HS-27A (cell line): ENCODE measurements around the gene GOSR1.
"Not testable (repeated sequence)": the region's sequence is repeated elsewhere in the genome, so short reads cannot be mapped to it uniquely, and the experiment has no call there.

Experiments
- DNase-seq: peaks from one replicate; pipeline ENCODE4 v3.0.0-alpha.2; 2012; ENCODE audit warnings: low read depth, missing footprints

Gene GOSR1

DNA sequence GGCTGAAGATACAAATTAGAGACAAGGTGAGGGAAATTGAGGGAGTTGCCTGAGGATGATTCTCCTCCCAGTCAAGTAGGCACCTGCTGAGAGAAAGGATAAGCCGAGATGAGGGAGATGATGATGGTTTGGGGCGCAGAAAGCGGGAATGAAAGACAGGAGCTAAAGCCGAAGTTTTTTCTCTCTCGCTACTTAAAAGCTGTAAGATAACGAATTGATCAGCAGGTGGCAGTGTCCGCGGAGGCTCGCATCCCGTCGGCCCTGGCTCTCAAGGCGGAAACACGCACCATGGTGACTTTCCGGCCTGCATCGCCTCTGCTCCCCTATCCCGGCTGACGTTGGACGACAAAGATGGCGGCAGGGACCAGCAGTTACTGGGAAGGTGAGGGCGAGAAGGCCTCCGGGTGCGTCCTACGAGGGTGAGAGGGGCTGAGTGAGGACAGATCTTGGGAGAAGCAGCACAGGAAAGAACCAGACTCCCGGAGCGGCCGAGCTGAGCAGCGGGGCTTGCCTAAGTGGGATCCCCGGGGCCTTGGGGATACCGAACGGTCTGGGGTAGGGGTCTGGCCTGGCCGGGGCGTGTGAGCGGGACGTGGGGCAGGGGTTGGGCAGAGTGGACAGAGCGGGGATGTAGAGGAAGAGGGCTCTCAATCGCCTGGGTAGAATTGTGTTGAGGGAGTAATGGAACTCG lies at the start of gene GOSR1:
Gene GOSR1, plus strand, starts transcription at position 326 of the 691 bp plus-strand sequence. Its CDS starts 26 bp downstream, at position 352.
- DNase-seq: peak; percentile 64

DNA sequence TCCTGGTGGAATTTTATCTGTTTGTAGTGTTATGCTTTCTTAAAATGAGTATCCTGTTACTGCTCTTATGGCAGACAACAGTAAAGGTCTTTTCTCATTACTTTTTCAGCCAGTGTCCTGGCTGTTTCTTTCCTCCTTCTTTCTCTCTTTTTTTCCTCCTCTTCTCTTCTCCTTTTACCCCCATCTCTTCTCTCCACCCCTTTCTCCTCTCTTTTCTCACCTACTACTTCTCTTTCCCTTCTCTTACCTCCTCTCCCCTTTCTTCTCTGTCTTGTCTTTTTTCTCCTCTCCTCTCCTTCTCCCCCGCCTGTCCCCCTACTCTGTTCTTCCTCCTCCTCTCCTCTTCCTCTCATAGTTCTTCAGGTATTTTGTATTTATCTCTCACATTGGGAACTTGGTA lies 49.6 kb upstream of the GOSR1 start:
- DNase-seq: no peak

DNA sequence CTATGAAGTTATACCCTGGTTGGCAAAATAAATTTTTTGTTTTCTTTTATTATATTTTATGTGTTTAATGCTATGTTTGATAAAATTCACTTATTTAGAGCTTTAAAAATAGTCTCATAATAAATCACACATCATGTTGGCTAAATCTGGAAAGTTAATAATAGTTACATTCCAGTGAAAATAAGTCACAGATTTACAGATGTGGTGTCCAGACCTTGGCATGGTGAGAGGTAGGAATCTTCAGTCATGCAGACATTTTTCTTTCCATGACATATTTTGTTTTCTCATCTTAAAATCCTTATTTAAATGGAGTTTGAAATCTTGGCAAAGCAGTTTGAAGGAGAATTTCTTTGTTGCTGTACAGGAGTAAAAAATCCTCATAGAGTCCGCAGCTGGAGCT lies 48.1 kb upstream of the GOSR1 start:
- DNase-seq: no peak

DNA sequence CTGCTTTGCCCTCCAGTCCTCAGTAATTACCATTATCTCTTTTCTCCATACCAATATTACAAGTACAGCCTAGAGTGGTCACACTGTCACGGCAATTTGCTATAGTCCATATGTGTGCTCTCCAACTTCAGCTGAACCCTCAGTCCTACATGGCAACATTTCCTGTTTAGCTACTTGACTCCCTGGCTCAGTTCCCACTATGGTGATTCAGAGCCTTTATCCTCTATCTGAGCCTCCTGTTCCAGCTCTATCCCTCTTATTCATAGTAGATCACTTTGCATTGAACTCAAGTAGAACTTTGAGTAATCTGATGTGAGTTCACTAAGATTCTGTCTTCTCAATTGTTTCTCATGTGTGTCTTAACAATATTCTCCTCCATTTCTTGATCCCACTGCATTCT lies 43.7 kb upstream of the GOSR1 start:
- DNase-seq: peak; percentile 46

DNA sequence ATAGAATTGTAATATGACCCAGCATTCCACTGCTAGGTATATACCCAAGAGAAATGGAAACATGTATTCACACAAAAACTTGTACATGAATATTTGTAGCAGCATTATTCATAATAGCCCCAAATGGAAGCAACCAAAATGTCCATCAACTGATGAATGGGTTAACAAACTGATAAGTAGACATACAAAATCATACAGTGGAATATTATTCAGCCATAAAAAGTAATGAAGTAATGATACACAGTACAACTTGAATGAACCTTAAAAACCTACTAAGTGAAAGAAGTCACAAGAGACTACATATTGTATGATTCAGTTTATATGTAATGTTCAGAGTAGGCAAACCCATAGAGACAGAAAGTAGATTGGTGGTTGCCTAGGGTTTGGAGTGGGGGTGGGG lies 40.5 kb upstream of the GOSR1 start:
- DNase-seq: no peak

DNA sequence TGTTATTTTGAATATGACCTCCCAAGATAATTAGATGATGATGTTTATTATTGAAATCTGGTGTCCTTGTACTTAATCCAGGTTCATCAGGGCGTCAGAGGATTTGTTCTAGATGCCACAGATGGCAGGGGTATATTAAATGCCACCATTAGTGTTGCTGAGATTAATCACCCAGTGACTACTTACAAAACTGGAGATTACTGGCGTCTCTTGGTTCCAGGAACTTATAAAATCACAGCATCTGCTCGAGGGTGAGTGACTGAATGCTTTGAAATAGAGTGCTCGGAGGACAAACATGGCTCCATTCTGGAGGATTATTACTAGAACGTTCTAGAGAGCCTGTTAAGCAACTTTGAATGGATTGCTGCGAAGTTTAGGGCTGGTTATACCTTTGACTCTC lies 33.5 kb upstream of the GOSR1 start:
- no peak for DNase-seq

DNA sequence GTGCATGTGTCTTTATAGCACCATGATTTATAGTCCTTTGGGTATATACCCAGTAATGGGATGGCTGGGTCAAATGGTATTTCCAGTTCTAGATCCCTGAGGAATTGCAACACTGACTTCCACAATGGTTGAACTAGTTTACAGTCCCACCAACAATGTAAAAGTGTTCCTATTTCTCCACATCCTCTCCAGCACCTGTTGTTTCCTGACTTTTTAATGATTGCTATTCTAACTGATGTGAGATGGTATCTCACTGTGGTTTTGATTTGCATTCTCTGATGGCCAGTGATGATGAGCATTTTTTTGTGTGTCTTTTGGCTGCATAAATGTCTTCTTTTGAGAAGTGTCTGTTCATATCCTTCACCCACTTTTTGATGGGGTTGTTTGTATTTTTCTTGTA lies 30.6 kb upstream of the GOSR1 start:
- not testable (repeated sequence) for DNase-seq

DNA sequence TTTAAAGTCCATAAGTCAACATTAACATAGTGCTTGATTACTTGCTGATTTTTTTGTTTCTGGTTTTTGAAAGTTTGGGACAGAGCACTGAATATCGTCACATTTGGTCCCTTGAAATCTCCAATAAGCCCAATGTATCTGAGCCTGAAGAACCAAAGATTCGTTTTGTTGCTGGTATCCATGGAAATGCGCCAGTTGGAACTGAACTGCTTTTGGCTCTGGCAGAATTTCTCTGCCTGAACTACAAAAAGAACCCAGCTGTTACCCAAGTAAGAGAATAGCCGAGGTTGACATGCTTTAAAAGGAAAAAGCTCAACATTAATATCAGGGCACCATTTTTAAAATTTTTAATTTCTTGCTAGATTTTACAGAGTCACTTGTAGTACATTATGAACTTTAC lies 27.7 kb upstream of the GOSR1 start:
- DNase-seq: no peak

DNA sequence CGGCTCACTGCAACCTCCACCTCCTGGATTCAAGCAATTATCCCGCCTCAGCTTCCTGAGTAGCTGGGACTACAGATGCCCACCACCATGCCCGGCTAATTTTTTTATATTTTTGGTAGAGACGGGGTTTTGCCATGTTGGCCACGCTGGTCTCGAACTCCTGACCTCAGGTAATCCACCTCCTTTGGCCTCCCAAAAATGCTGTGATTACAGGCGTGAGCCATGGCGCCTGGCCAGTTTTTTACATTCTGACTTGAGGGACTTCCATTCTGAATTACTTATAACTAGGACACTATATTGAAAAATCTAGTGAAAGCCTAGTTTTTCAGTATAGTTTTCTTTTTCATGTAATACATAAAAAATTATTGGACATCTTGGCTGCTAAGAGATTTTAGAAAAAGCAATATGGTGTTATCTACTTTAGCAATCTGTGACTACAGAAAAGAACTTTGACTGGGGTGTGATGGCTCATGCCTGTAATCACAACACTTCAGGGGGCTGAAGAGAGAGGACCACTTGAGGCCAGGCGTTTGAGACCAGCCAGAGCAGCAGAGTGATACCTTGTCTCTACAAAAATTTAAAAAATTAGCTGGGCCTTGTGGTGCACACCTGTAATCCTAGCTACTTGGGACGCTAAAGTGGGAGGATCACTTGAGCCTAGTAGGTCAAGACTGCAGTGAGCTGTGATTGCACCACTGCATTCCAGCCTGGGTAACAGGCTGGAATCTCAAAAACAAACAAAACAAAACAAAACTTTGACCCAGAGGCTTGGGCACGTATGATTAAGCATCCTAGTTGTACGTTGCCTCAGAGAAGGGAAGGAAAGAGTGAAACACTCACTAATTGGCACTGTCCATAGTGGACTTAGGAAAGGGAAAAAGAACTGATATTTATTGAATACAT lies 26.8 kb upstream of the GOSR1 start:
- DNase-seq: no peak

DNA sequence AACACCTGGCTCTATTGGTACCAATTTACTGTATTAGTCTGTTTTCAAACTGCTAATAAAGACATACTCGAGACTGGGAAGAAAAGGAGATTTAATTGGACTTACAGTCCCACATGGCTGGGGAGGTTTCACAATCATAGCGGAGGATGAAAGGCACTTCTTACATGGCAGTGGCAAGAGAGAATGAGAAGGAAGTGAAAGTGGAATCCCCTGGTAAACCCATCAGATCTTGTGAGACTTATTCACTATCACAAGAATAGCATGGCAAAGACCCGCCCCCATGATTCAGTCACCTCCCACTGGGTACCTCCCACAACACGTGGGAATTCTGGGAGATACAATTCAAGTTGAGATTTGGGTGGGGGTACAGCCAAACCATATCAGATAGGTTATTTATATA lies 22.6 kb upstream of the GOSR1 start:
- no peak for DNase-seq

DNA sequence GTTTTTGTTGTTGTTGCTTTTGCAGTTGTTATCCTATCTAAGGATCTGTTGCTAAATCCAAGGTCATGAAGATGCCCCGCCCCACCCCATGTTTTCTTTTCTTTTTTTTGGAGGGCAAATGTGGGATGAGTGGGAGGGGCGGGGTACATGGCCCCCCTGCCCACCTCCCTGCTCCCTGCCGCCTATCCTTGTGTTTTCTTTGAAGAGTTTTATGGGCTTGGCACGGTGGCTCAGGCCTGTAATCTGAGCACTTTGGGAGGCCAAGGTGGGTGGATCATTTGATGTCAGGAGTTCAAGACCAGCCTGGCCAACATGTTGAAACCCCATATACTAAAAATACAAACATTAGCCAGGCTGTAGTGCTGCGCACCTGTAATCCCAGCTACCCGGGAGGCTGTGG lies 18.8 kb upstream of the GOSR1 start:
- no peak for DNase-seq

DNA sequence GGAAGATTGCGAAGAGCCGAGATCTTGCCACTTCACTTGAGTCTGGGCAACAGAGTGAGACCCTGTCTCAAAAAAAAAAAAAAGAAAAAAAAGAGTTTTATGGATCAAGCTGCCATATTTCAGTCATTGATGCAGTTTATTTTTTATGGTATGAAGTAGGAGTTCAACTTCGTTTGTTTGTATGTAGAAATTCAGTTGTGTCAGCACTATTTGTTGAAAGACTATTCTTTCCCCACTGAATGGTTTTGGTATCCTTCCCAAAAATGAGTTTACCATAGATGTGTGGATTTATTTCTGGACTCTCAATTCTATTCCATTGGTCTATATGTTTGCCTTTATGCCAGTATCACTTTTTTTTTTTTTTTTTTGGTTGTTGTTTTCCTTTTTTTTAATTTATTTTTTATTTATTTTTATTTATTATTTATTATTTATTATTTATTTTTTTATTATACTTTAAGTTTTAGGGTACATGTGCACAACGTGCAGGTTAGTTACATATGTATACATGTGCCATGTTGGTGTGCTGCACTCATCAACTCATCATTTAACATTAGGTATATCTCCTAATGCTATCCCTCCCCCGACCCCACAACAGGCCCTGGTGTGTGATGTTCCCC lies 18.3 kb upstream of the GOSR1 start:
- DNase-seq: not testable (repeated sequence)

DNA sequence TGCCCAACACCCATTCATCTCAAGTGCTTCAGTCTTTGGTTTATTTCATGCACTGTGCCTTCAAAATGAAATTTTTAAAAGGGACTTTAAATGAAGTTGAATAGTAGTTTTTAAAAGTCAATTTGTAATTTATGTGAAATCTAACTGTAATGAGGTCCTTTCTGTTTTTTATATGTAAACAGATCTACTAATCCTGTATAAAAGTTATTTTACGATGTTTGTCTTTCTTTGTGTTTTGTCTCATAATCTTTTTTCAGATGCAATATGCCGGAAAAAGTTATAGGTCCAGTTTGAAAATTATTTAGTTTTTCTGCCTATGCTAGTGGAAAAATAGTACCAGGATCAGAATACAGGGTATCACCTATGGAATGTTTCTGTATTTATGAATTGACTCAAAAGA lies 8.7 kb upstream of the GOSR1 start:
- no peak for DNase-seq

DNA sequence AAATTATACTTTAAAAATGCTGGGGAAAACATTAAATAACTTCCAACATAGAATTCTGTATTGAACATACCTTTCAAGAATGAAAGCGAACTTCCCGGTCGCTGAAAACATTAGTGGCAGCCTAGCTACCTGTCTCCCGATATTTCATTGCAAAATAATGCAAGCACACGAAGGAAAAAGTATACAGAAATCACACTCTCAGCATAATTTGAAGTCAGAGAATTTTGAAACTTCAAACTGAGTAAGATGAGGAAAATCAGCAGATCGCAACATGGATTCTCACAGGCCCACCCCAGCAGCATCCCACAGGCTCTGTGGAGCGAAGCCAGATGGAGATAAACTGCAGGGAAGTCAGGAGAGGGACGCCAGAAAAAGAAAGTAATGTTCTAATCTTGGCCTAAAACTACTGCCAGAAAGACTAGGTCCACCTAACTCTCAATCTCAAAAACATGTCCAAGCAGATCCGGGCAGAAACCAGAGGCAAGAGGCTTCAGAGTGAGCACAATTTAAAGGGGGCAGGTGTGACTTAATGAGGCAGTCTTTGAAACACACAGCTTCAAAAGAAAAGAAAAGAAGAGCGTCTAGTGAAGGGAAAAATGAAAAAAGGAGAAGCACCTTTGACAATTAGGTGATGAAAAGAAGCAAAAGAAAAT lies 4.8 kb upstream of the GOSR1 start:
- no peak for DNase-seq

DNA sequence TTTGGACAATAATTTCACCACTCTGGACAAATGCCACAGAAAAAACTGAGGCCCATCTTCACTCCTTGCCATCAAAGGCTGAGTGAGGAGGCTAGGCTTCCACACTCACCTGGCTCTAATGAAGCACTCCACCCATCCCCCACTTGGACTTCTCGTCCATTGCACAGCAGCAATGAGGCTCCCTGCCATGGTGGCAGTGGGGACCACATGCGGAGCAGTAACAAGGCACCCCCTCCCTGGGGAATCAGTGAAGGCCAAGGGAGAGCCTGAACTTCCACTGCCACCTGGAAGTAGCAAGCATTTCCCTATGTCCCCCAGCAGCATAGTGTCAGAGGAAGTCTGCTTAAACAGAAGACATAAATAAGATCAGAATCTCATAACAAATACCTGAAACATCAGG lies 2.0 kb upstream of the GOSR1 start:
- no peak for DNase-seq

DNA sequence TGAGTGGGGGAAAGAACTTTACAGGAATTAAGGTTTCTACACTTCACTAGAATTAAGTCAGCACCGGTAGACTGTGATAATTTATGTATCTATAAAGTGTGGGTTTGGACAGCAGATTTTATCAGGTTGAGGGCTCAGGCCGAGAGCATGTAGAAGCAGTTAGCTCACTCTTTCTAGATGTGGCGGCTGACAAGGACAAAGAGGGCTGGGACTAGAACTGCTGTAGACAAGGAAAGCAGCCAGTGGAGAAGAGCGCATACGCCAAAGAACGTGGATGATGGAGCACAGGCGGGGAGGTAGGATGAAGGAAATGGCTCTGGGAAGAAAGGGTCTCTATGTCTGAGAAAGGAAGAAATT lies 504 bp upstream of the GOSR1 start:
- no peak for DNase-seq

DNA sequence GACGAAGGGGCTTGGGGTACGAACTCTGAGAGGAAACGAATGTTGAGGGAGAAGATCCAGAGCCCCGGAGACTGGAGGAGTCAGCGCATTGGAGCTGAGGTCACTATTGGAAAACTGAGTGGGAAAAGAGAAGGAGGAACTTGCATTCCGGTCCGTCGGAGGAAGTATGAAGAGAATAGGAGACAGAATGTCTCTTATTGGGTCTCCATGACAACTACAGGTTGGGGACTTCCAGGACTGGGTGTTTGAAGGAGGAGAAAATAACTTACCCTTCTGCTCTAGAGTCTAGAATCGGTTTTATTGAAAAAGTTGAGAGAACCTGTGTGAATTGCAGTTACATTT lies 537 bp downstream of the GOSR1 start:
- no peak for DNase-seq

DNA sequence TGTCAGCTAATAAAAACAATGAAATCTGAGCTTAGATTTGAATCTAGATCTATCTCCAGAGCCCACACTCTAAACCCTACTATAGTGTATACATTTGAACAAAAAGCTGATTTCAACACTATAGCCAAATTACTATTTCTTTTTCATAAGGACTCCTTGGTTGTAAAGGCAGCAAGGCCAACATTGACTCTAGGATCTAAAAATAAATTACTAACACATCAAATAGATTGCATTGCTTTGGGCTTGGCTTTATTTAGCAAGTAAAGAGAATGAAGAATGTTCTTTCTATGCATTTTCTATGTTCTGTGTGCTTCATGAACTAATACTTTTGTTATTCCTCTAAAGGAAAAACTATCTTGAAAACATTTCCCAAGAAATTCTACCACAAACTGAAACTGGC lies 5.3 kb downstream of the GOSR1 start:
- no peak for DNase-seq

DNA sequence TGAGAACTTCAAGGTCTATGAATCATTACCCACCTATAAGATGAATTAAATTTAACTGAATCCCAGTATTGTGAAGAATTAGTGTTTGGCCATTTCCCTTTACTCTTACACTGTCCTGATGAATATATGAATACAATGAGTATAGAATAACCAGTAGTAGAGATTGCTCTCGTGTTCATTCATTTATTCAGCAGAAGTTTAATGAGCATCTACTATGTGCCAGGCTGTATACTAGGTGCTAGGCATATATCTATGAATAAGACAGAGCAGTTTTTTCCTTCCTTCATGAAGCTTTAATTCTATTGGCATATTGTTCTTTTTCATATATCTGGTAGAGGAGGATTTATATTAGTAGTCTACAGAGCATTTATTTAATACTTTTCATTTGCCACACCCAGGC lies 6.0 kb downstream of the GOSR1 start:
- DNase-seq: no peak

DNA sequence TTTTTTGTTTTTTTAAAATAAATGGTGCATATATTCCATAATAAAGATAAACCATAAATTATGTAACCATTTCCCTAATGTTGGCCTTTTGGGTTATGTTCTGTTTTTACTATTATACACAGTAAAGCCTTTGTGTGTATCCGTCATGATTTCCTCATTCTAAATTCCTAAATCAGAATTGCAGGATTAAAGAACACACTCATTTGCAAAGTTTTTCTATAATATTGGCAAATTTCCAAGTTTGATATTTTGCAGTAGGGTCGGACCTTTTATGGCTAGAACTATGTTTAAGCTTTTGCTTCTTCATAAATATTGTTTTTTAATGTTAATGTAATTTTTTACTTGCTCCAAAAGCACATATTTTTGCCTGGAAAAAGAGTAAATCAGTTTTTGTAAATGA lies 16.6 kb downstream of the GOSR1 start:
- no peak for DNase-seq

DNA sequence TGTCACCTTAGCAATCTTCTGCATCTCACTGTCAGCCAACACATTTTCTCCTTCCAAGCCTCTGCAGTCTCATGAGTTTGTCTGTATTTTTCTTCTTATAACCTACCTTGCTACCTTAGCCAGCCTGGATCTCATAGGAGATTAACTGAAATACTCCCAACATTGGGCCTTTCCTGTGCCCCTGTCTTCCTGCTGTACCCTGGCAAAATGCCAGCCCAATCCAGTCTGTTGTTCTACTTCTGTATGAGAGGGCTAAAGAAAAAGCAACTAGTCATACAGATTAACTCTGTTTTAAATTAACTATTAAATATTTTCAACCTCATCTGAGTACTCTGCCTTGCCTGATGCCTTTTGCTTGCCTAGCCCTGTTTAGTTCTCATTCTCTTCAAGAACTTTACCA lies 18.4 kb downstream of the GOSR1 start:
- no peak for DNase-seq

DNA sequence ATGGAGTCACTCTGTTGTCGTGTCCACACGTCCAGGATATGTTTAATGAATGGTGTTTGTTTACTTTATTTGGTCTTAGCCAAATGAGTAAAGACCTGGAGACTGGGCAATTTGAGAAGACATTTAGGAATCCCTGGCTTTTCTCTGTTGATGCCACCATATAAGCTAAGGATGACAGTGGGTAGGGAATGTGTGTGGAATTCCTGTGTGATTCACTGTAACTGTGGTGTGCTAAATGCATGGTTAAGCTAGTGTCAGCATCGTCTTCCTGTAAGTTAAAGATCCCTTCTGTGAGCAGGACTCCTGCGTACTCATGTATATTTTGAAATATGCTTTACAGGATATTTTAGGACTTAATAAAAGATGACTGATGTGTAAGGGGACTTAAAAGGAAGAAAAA lies 26.4 kb downstream of the GOSR1 start:
- DNase-seq: no peak

DNA sequence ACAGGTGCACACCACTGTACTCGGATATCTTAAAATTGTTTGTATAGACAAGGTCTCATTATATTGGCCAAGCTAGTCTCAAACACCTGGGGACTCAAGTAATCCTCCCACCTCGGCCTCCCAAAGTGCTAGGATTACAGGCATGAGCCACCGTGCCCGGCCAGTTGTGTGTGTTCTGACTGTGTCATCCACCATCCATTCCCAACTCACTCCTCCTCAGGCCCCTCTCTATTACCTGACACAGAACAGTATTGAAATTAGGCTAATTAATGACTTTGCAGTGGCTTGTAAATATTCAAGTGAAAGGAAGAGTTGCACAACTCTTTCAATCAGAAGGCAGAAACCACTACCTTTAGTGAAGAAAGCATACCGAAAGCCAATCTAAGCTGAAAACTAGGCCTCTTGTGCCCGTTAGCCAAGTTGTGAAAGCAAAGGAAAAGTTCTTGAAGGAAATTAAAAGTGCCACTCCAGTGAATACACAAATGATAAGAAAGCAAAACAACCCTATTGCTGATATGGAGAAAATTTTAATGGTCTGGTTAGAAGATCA lies 28.7 kb downstream of the GOSR1 start:
- no peak for DNase-seq
